GM19372 (cell line): Measurements from ENCODE around the gene CADPS.
"Not testable (repeated sequence)": the region's sequence is repeated elsewhere in the genome, so short reads cannot be mapped to it uniquely, and the experiment has no call there.

ENCODE experiments used
- ATAC-seq: cut with Tn5 transposase; IDR thresholded peaks from one replicate; pipeline ENCODE4 v1.9.1; 2021; ENCODE audit warnings: mild to moderate bottlenecking, low read depth, moderate library complexity; ENCODE audit not compliant: unreplicated experiment

CADPS gene

DNA sequence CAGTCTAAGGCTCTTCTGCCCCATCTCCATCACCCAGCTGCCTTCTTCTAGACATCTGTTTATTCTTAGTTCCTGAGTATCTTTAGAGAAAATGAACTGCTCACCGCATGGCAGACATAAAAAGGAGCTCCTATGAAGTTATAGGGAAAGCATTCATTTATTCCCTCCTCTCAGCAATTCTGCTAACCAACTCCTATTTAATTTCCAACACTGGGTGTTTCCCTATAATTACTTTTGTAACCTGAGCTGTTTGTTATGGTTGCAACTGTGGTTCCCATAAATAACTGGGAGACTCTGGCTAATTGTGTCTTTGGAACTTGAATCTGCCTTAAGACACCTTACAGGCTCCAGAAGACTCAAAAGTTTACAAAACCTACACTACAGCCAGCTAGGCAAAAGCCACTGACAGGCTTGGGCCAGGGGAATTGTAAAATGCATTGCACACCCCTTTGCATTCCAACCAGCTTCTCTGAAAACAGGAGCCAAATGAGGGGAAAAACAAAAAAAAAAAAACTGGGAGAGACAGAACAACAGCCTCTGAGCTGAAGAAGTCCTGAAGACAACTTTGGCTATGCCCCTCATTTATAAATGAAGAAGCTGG lies 270.4 kb downstream of the CADPS start:
- no peak for ATAC-seq

DNA sequence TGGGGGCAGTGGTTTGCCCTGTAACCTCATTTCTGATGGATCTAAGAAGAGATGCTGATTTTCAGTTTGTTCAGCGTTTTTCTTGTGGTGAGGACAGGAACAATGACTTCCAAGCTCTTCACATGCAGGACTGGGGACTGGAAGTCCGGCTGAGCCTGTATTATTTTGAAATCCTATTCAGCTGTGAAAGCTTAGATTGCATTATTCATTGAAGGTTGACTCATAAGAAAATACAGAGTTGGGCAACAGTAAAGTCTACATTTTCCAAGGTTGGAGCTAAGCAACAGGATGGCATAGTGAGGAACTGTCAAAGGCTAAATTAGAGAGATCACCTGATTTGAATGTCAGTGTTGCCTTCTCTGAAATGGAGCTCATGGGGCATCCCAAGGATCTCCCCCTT lies 270.9 kb downstream of the CADPS start:
- ATAC-seq = no peak

GRCh38 chr3:62602987-62603386 lies 272.2 kb downstream of the CADPS start:
- no peak for ATAC-seq

DNA sequence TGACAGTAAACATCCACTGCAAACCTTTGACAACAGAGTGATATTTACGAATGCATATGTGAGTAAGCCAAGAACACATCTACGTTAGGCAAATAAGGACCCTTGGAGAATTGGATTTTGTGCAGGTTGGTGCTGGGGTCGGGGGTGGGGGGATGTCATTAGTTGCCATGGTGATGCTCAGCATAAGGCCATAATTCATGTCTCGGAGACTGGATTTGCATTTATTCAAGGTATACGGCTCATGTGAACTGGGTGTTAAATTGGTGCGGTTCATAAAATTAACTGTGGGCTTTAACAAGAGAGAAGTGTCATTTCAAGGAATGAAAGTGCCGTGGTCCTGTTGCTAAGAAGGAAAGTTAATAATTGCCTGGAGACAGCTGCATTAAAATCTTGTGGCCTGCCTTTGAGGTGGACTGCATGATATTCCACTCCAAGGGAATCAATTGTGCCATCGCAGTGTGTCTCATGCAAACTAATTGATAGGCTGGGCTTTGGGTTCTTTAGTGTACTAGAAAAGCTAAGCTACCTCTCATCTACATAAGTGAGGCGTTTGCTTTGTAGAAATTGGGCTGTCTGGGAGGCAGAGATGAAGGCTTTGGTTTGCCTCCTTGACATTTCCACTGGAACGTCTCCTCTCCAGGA lies 273.0 kb downstream of the CADPS start:
- no peak for ATAC-seq

GRCh38 chr3:62601238-62602070 lies 273.8 kb downstream of the CADPS start:
- no peak for ATAC-seq

DNA sequence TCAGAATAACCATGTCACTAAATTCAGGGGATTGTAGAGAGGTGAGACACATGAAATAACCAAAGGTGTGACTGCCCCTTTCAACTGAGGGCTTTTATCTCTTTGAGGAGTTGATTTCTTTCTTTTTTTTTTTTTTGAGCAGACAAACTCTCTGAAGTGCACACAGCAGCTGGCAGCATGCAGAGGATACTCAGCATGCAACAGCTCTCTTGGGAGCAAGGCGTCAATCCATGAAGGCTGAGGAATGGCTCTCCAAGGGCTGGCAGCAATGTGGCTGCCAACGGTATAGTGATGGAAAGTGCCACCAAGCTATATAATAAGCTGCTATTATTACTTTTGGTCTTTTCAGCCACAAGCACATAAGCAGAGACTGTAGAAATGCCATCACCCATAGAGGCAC lies 275.2 kb downstream of the CADPS start:
- ATAC-seq = no peak

GRCh38 chr3:62597491-62597890 lies 277.7 kb downstream of the CADPS start:
- ATAC-seq = no peak

- no peak for ATAC-seq
These were observed 282.8 kb downstream of the CADPS start for GRCh38 chr3:62592408-62592807.

- no peak for ATAC-seq
These were observed 286.1 kb downstream of the CADPS start for GRCh38 chr3:62589078-62589477.

GRCh38 chr3:62587579-62588031 lies 287.6 kb downstream of the CADPS start:
- no peak for ATAC-seq

- ATAC-seq = no peak
These were observed 288.0 kb downstream of the CADPS start for GRCh38 chr3:62587169-62587568.

DNA sequence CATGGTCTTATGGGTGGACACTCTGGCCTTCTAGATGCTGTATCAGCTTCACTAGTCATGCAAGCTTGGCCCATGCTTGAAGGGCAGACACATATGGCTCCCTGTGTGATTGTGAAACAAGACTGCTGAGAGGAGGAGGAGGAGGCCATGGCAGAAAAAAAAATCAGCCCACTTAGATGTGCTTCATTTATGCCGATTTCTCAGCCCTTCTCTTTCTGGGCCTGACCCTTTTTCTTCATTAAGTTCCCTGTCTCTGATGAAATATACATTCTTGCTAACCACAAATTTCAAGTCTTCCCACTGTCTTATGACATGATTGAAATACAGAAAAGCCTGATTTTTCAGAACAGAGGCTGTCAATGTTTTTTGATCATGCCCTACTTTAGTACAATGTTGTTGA lies 288.9 kb downstream of the CADPS start:
- ATAC-seq = no peak

- ATAC-seq = no peak
These were observed 289.4 kb downstream of the CADPS start for GRCh38 chr3:62585861-62586260.

DNA sequence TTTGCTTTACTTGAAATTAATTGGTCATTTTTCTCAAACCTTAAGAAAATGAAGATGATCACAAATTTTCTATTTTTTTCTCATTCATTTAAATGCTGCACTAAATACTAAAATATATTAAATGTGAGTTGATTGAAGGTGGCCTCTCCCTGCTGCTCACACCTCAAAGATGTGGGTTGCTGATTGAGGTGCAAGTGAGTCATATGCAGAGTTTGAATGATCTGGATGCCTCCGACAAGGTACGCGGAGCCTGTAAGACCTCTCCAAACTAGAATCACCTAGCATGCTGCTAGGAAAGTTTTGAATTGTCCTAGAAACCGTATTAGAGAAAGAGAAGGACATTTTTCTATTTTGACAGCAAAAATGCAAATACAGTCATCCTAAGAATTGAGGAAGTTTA lies 290.6 kb downstream of the CADPS start:
- no peak for ATAC-seq

- ATAC-seq = no peak
These were observed 292.6 kb downstream of the CADPS start for GRCh38 chr3:62582495-62583172.

GRCh38 chr3:62580485-62580884 lies 294.7 kb downstream of the CADPS start:
- not testable (repeated sequence) for ATAC-seq

DNA sequence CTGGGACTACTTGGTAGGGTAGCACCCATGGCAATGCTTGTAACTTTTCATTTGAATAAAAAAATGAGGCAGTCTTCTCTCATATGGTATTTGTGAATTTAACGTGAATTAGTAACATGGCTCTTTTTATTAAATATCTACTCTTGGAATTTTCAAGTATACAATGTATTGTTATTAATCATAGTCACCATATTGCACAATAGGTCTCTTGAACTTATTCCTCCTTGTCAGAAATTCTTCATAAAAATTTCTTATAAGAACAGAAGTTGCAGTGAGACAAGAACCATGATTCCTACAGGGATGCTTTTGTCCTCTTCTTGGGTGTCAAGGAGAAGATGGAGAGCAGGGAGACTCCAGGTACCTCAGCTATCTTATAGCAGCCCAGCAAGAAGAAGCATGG lies 298.1 kb downstream of the CADPS start:
- no peak for ATAC-seq

DNA sequence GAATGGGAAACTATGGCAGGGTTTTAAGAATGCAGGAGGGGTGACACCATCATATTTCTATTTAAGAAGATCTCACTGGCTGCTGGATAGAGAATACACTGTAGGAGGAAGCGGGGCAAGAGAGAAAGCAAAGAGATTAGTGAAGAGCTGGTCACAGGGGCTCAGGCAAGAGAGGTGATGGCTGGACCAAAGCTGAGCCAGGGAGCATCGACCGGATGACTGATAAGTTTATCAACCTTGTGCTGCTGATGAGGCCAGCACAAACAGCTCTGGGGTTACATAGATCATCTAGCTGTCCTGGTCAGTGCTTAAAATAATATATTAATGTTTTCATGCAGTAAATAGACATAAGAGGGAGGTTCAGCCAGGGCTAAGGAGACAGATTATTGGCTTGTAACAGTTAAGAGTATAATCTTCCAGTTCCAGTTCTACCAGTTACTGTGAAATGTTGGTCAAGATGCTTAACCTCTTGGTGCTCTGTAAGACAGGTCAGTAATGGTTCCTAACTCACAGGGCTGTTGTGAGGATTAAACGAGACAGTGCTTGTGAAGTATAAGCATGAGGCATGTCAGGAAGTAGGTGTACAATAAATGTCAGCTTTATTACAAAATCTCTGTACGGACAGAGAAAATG lies 300.8 kb downstream of the CADPS start:
- ATAC-seq = no peak

DNA sequence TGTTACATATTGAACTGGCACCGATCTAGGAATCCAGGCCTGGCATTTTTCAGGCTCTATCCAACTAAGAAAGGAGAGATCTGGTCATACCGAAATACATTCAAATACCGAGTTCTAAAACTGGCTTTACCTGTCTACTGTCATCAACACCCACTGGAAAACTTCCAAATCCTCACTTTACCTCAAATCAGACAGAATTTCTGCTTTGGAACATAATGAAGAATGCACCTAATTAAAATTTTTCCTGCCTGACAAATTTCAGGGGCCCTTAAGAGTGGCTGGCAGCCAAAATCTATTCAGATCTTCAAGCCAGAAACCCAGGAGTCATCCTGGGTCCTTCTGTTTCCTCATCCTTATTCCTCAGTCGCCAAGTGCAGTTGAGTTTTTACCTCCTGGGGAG lies 303.3 kb downstream of the CADPS start:
- no peak for ATAC-seq

DNA sequence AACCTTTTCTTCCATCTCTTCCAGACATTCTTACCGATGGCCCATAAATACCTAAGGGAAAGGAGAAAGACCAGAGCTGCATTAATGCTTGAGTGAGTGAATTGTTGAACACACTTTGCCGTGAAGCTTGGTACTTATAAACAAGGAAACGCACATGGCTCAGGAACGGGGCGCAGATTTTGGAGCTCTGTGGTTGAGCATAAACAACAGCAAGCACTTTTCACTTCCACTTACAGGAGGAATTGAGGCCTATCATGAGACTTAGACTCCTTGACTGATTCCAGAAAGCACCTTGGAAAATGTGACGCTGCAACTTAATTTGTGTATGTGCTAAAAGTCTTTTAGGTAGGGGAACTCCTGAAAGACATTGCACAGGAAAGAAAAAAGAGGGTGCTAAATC lies 304.3 kb downstream of the CADPS start:
- peak; percentile 69 for ATAC-seq

DNA sequence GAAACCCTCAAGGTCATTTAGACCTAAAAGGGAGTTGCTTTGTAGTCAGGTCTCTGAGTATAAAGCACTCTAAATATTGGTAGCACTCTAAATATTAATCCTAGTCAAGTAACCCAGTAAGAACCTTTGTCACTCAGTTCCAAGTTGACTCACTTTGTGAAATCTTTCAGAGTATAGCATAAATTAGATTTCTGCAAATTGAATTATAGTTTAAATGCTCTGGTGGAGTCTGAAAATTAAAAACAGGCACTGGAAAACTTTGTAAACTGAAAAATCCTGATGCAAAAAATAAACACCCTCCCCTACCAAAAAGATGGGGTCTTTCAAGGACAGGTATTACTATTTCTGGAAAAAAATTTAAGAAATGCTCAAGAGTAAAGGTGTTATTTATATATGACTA lies 305.6 kb downstream of the CADPS start:
- no peak for ATAC-seq
